Neural cell (in vitro differentiated cells): Measurements from ENCODE around the gene SLC30A4. TPM values are rescaled to one million over a fixed set of nuclear protein-coding genes. Genes with fewer than 3 reads are reported as not detected.

Experiments used
- H2AFZ ChIP-seq: fragments of 200-600, 300-800 bp; sonication (generic), shearing (Covaris generic); 2 replicates; pipeline ENCODE4 v1.6.0; 2014; ENCODE audit warnings: low read depth, mild to moderate bottlenecking, antibody characterized with exemption, low read length, moderate library complexity
- H3F3A ChIP-seq: fragments of 200-600 bp; shearing (Covaris generic); 2 replicates; pipeline ENCODE4 v1.6.1; 2016; ENCODE audit warnings: mild to moderate bottlenecking, moderate library complexity, mixed read lengths, antibody characterized with exemption, low read length; ENCODE audit not compliant: insufficient read depth, poor library complexity, severe bottlenecking
- H3K27ac ChIP-seq: fragments of 200-600, 300-800 bp; sonication (generic), shearing (Covaris generic); 2 replicates; pipeline ENCODE4 v1.5.1; 2014; ENCODE audit warnings: mild to moderate bottlenecking, low read length, moderate library complexity
- H3K27me3 ChIP-seq: fragments of 300-800, 200-600 bp; sonication (generic), shearing (Covaris generic); 2 replicates; pipeline ENCODE4 v1.6.0; 2014; ENCODE audit warnings: mild to moderate bottlenecking, low read depth, low read length, moderate library complexity; ENCODE audit not compliant: insufficient read depth
- H3K36me3 ChIP-seq: fragments of 300-800, 200-600 bp; sonication (generic), shearing (Covaris generic); 2 replicates; pipeline ENCODE4 v1.5.1; 2014; ENCODE audit warnings: mild to moderate bottlenecking, antibody characterized with exemption, low read length, moderate library complexity; ENCODE audit not compliant: insufficient read depth
- H3K4me2 ChIP-seq: fragments of 300-800, 200-600 bp; sonication (generic), shearing (Covaris generic); 2 replicates; pipeline ENCODE4 v1.6.0; 2014; ENCODE audit warnings: mild to moderate bottlenecking, low read length
- H3K4me3 ChIP-seq: fragments of 300-800, 200-600 bp; sonication (generic), shearing (Covaris generic); 2 replicates; pipeline ENCODE4 v1.5.1; 2014; ENCODE audit warnings: mild to moderate bottlenecking, low read length, moderate library complexity
- H3K79me2 ChIP-seq: fragments of 200-600 bp; shearing (Covaris generic); replicated peaks from 2 replicates; pipeline ENCODE4 v1.6.0; 2014; ENCODE audit warnings: mild to moderate bottlenecking, low read length, moderate library complexity; ENCODE audit not compliant: insufficient read depth
- H3K9ac ChIP-seq: fragments of 300-800, 200-600 bp; sonication (generic), shearing (Covaris generic); 2 replicates; pipeline ENCODE4 v1.6.1; 2016; ENCODE audit warnings: mild to moderate bottlenecking, low read length, mixed read lengths
- H3K9me2 ChIP-seq: fragments of 200-600 bp; shearing (Covaris generic); 2 replicates; pipeline ENCODE4 v1.6.1; 2016; ENCODE audit warnings: mild to moderate bottlenecking, low read length, mixed read lengths; ENCODE audit not compliant: insufficient read depth
- H3K9me3 ChIP-seq: fragments of 200-600, 300-800 bp; sonication (generic), shearing (Covaris generic); 2 replicates; pipeline ENCODE4 v1.6.1; 2016; ENCODE audit warnings: mild to moderate bottlenecking, mixed run types, low read length, moderate library complexity, mixed read lengths
- H4K20me1 ChIP-seq: fragments of 200-600 bp; shearing (Covaris generic); 2 replicates; pipeline ENCODE4 v1.6.1; 2016; ENCODE audit warnings: mild to moderate bottlenecking, mixed run types; ENCODE audit not compliant: insufficient read depth
- EP300 ChIP-seq: fragments of 450-650 bp; conservative IDR thresholded peaks from 2 replicates; pipeline ENCODE4 v1.6.1; 2014; ENCODE audit warnings: antibody characterized with exemption, mild to moderate bottlenecking, moderate library complexity; ENCODE audit not compliant: poor library complexity, severe bottlenecking
- EZH2 ChIP-seq: fragments of 200-600, 300-800 bp; shearing (Covaris generic), sonication (generic); IDR thresholded peaks from 2 replicates; pipeline ENCODE4 v1.6.1; 2014; ENCODE audit warnings: antibody characterized with exemption, low read length, borderline replicate concordance, mild to moderate bottlenecking; ENCODE audit not compliant: insufficient read depth, poor library complexity, severe bottlenecking
- MXI1 ChIP-seq: fragments of 450-650 bp; conservative IDR thresholded peaks from 2 replicates; pipeline ENCODE4 v1.6.1; 2014; ENCODE audit warnings: antibody characterized with exemption, mild to moderate bottlenecking; ENCODE audit not compliant: poor library complexity, severe bottlenecking
- POLR2AphosphoS5 ChIP-seq: IDR thresholded peaks from 2 replicates; pipeline ENCODE4 v1.6.1; 2012
- RAD21 ChIP-seq: fragments of 450-650 bp; conservative IDR thresholded peaks from 2 replicates; pipeline ENCODE4 v1.6.1; 2014; ENCODE audit warnings: antibody characterized with exemption, mild to moderate bottlenecking, moderate library complexity
- SMC3 ChIP-seq: fragments of 450-650 bp; conservative IDR thresholded peaks from 2 replicates; pipeline ENCODE4 v1.6.1; 2014; ENCODE audit warnings: antibody characterized with exemption, mild to moderate bottlenecking, moderate library complexity; ENCODE audit not compliant: poor library complexity
- TAF1 ChIP-seq: IDR thresholded peaks from 2 replicates; pipeline ENCODE4 v1.6.1; 2012; ENCODE audit warnings: low read depth
- polyA plus RNA-seq: library from polyadenylated mRNA; depleted of rRNA; stranded (reverse); fragments of >200 nt; gene quantifications from 2 replicates; pipeline ENCODE4 v1.2.3, GENCODE V29; 2014
- TF ChIP-seq, protein P1 (sequence below): fragments of 450-650 bp; IDR thresholded peaks from 2 replicates; pipeline ENCODE4 v1.5.1; 2014; ENCODE audit warnings: antibody characterized with exemption, mild to moderate bottlenecking, moderate library complexity; ENCODE audit not compliant: poor library complexity, severe bottlenecking
- TF ChIP-seq, protein P2 (sequence below): IDR thresholded peaks from 2 replicates; pipeline ENCODE4 v1.6.1; 2012; ENCODE audit warnings: borderline replicate concordance

Gene SLC30A4
- polyA plus RNA-seq, 1 donor from 2014 or later: 6.7 TPM

DNA sequence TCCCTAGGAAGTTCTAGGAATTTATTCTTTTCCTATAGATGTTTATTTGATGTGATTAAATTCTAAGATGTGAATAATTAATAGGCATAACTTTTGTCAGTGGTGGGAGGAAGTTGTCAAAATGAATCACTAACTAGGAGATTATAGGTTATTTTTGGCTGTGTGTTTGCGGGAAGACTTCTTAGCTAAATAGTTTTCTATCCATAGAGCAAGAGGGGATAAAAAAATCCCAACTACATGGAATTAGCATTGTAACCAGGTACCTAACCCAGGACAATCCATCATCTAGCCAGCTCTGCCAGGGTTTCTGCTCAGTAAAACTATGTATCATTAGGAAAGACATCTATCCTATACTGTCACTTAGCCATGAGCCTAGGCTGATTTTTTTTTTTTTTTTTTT, 23.9 kb downstream of the SLC30A4 start:
- Histone ChIP-seq H3K9me3 (no peaks in the 10 kb centered on the region), H3K4me2 (no peak overlapping the region), H4K20me1 (no peaks in the 10 kb centered on the region), H3K9me2 (no peaks in the 10 kb centered on the region), H2AFZ (no peak overlapping the region), H3K9ac (no peak overlapping the region), H3K27ac (no peak overlapping the region), H3K27me3 (no peaks in the 10 kb centered on the region), H3K36me3 (no peaks in the 10 kb centered on the region), H3K4me3 (no peak overlapping the region), H3K79me2 (no peaks in the 10 kb centered on the region), H3F3A (no peaks in the 10 kb centered on the region)
- no peak for TF ChIP-seq POLR2AphosphoS5
- TF ChIP-seq SMC3: no peak
- no peak for TF ChIP-seq RAD21
- TF ChIP-seq, protein P1, sequence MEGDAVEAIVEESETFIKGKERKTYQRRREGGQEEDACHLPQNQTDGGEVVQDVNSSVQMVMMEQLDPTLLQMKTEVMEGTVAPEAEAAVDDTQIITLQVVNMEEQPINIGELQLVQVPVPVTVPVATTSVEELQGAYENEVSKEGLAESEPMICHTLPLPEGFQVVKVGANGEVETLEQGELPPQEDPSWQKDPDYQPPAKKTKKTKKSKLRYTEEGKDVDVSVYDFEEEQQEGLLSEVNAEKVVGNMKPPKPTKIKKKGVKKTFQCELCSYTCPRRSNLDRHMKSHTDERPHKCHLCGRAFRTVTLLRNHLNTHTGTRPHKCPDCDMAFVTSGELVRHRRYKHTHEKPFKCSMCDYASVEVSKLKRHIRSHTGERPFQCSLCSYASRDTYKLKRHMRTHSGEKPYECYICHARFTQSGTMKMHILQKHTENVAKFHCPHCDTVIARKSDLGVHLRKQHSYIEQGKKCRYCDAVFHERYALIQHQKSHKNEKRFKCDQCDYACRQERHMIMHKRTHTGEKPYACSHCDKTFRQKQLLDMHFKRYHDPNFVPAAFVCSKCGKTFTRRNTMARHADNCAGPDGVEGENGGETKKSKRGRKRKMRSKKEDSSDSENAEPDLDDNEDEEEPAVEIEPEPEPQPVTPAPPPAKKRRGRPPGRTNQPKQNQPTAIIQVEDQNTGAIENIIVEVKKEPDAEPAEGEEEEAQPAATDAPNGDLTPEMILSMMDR: no peak
- TF ChIP-seq TAF1: no peak
- TF ChIP-seq EZH2: no peak
- TF ChIP-seq EP300: no peak
- TF ChIP-seq, protein P2, sequence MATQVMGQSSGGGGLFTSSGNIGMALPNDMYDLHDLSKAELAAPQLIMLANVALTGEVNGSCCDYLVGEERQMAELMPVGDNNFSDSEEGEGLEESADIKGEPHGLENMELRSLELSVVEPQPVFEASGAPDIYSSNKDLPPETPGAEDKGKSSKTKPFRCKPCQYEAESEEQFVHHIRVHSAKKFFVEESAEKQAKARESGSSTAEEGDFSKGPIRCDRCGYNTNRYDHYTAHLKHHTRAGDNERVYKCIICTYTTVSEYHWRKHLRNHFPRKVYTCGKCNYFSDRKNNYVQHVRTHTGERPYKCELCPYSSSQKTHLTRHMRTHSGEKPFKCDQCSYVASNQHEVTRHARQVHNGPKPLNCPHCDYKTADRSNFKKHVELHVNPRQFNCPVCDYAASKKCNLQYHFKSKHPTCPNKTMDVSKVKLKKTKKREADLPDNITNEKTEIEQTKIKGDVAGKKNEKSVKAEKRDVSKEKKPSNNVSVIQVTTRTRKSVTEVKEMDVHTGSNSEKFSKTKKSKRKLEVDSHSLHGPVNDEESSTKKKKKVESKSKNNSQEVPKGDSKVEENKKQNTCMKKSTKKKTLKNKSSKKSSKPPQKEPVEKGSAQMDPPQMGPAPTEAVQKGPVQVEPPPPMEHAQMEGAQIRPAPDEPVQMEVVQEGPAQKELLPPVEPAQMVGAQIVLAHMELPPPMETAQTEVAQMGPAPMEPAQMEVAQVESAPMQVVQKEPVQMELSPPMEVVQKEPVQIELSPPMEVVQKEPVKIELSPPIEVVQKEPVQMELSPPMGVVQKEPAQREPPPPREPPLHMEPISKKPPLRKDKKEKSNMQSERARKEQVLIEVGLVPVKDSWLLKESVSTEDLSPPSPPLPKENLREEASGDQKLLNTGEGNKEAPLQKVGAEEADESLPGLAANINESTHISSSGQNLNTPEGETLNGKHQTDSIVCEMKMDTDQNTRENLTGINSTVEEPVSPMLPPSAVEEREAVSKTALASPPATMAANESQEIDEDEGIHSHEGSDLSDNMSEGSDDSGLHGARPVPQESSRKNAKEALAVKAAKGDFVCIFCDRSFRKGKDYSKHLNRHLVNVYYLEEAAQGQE: no peak
- TF ChIP-seq MXI1: no peak

DNA sequence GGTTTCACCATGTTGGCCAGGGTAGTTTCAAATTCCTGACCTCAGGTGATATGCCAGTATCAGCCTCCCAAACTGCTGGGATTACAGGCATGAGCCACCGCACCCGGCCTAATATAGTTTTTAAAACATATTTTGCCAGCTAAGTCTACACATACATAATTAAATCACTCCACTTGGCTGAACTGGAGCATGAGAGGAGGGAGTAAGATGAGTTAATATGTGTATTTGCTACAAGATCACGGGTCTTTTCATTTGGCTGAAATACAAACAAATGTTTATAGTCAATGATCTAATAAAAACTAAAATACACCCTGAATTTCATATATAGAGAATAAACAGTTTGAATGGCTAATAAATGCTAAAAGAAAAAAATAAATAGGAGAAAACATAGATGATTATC, 25.3 kb downstream of the SLC30A4 start:
- no peak overlapping the region for H3K9ac ChIP-seq
- no peak overlapping the region for H2AFZ ChIP-seq
- H3K36me3 ChIP-seq: no peaks in the 10 kb centered on the region
- no peaks in the 10 kb centered on the region for H3K9me2 ChIP-seq
- H3K9me3 ChIP-seq: no peaks in the 10 kb centered on the region
- H3K27me3 ChIP-seq: no peaks in the 10 kb centered on the region
- H3K79me2 ChIP-seq: no peaks in the 10 kb centered on the region
- no peaks in the 10 kb centered on the region for H3F3A ChIP-seq
- H4K20me1 ChIP-seq: no peaks in the 10 kb centered on the region
- TF ChIP-seq SMC3: no peak
- TF ChIP-seq EP300: no peak
- no peak for TF ChIP-seq TAF1
- TF ChIP-seq POLR2AphosphoS5: no peak
- no peak for TF ChIP-seq RAD21
- TF ChIP-seq, protein P1: no peak
- TF ChIP-seq MXI1: no peak
- TF ChIP-seq, protein P2: no peak
- no peak for TF ChIP-seq EZH2
- no peak overlapping the region for H3K27ac ChIP-seq
- H3K4me2 ChIP-seq: no peak overlapping the region
- no peak overlapping the region for H3K4me3 ChIP-seq
